Endothelial cell of umbilical vein (primary cell): ENCODE measurements around the gene ADGRG2.

Experiments used
- CTCF ChIP-seq, 2 donors: IDR thresholded peaks; 1 replicate in 1 of 2; 2 replicates in 1 of 2; pipeline ENCODE4 v1.5.1; 2011; ENCODE audit warnings: low read length in 2 of 2, mild to moderate bottlenecking in 2 of 2, moderate library complexity in 2 of 2, control low read depth in 1 of 2, inconsistent platforms in 1 of 2, low read depth in 1 of 2; ENCODE audit not compliant: insufficient read depth in 1 of 2; ENCODE audit errors: extremely low read depth in 1 of 2
- EZH2 ChIP-seq: IDR thresholded peaks from 2 replicates; pipeline ENCODE4 v1.6.1; 2012; ENCODE audit warnings: borderline replicate concordance, low read depth, mild to moderate bottlenecking, moderate library complexity, low read length, inconsistent platforms; ENCODE audit not compliant: severe bottlenecking
- POLR2A ChIP-seq: IDR thresholded peaks from 2 replicates; pipeline ENCODE4 v1.6.1; 2012; ENCODE audit warnings: low read depth, mild to moderate bottlenecking, control low read depth, low read length

- TF ChIP-seq CTCF (IDR thresholded peaks at IDR 0.05; ENCODE audit: extremely low read depth in 1 of 2, insufficient read depth in 1 of 2, low read depth in 1 of 2, low read length in 2 of 2) (no peak), POLR2A (no peak), EZH2 (no peak)
These were observed 59.2 kb downstream of the ADGRG2 start for GRCh38 chrX:19063030-19063429.
